GM12872 (cell line): ENCODE results near the gene PDZD7.

Experiments used
- TF ChIP-seq, protein P1 (sequence below): IDR thresholded peaks from 3 replicates; pipeline ENCODE4 v1.5.1; 2011; ENCODE audit warnings: low read depth, mild to moderate bottlenecking, low read length, moderate library complexity; ENCODE audit not compliant: insufficient read depth

The PDZD7 gene

DNA sequence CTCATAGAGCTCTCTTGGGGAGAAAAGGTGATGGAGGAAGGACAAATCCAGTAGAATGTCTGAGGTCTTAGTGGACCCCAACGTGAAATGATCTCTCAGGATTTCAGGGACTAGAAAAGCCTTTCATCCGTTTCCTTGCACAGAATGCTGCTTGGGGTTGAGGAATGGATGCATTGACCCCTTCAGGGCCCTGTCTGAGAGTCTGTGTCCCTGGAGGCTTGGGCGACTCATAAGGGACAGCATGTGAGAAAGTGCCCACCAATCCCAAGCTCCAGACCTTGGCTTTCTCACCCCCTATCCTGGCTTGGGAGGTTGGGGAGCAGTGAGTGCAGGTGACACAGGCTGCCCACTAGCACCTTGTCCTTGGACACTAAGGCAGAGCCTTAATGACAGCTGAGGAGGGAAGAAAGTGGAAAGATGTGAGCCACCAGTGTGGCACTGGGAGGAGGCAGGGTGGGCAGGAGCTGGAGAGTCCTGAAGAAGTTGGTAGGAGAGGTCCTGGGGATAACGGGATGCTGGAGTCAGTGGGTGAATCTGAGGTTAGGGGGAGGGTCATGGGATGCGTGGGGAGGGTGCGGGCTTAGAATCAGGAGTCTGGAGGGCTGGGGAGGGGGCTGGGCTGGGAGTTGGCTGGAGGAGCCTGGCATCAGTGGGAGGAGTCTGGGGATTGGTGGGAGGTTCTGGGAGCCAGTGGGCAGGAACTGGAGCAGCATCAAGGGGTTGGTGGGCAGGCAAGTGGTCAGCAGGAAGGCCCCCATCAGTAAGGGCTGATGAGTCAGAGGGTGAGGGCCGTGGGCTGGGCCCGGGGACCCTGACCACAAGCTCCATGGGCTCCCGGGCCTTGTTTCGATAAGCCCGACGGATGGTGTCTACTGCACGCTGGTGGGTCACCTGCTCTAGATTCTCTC is 22.8 kb downstream of the PDZD7 start:
- TF ChIP-seq, protein P1, sequence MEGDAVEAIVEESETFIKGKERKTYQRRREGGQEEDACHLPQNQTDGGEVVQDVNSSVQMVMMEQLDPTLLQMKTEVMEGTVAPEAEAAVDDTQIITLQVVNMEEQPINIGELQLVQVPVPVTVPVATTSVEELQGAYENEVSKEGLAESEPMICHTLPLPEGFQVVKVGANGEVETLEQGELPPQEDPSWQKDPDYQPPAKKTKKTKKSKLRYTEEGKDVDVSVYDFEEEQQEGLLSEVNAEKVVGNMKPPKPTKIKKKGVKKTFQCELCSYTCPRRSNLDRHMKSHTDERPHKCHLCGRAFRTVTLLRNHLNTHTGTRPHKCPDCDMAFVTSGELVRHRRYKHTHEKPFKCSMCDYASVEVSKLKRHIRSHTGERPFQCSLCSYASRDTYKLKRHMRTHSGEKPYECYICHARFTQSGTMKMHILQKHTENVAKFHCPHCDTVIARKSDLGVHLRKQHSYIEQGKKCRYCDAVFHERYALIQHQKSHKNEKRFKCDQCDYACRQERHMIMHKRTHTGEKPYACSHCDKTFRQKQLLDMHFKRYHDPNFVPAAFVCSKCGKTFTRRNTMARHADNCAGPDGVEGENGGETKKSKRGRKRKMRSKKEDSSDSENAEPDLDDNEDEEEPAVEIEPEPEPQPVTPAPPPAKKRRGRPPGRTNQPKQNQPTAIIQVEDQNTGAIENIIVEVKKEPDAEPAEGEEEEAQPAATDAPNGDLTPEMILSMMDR = no peak

DNA sequence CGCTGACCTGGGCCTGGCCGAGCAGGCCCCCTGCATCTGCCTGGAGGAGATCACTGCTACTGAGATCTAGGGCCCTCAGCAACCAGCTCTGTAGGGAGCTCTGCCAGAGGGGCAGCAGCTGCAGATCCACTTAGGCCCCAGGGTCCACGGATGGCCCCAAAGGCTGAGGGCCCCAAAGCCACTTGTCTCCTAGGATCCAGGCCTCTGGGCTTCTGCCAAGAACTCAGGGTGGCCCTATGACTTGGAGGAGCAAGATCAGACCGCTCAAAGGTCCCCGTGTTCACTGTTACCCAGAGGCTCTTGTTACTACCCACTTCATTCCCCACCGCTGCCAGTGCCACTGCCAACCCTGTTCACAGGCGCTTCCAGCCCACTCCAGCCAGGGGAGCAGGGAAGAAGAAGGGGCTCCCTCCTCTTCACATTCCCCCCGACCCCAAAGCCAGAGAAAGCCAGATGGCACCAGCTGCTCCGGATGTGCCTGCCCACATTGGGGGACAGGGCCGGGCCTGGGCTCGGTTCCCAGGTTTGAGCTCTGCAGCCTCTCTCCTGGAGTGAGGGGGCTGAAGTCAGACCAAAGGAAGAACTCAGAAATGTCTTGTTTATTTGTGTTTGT is 23.7 kb downstream of the PDZD7 start:
- TF ChIP-seq, protein P1 = no peak

DNA sequence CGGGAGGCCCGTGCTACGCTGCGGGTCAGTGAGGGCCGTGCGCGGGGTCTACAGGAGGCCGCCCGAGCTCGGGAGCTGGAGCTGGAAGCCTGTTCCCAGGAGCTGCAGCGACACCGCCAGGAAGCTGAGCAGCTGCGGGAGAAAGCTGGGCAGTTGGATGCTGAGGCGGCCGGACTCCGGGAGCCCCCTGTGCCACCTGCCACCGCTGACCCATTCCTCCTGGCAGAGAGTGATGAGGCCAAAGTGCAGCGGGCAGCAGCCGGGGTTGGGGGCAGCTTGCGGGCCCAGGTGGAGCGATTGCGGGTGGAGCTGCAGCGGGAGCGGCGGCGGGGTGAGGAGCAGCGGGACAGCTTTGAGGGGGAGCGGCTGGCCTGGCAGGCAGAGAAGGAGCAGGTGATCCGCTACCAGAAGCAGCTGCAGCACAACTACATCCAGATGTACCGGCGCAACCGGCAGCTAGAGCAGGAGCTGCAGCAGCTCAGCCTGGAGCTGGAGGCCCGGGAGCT is 24.3 kb downstream of the PDZD7 start:
- TF ChIP-seq, protein P1 = no peak

DNA sequence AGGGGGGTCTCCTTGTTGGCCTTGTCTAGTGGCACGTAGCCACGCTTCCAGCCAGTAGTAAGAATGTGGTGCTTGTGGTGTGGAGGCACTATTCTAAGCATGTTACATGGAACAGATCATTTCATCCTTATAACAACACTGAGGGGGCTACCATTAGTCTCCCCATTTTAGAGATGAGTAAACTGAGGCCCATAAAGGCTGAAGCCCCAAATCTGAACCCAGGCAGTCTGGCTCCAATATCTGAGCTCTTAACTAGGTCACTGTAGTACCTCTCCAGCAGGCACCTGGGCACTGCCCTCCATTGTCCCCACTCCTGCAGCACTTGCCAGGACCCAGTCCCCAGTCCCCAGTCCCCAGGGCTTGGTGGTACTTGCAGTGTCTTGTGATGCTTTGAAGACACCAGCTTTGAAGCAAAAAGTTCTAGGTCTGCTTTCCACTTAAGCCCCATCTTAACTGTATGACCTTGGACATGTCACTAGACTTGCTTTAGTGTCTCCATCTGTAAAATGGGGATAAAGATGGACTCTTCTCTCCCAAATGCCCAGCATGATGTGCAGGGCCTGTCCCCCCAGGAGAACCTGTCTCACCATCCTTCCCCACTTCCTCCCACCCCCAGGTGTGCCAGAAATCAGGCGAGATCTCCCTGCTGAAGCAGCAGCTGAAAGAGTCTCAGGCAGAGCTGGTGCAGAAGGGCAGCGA is 24.9 kb downstream of the PDZD7 start:
- TF ChIP-seq, protein P1 = no peak

DNA sequence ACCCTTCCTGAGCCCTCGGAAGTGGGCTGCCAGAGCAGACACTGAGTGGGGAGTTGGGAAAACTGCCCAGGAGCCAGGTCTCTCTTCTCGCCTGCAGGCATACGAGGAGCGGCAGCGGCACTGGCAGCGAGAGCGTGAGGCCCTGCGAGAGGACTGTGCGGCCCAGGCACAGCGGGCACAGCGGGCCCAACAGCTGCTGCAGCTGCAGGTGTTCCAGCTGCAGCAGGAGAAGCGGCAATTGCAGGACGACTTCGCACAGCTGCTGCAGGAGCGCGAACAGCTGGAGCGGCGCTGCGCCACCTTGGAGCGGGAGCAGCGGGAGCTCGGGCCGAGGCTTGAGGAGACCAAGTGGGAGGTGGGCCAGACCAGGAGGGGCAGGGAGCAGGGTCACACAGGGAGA is 25.6 kb downstream of the PDZD7 start:
- TF ChIP-seq, protein P1 = no peak

DNA sequence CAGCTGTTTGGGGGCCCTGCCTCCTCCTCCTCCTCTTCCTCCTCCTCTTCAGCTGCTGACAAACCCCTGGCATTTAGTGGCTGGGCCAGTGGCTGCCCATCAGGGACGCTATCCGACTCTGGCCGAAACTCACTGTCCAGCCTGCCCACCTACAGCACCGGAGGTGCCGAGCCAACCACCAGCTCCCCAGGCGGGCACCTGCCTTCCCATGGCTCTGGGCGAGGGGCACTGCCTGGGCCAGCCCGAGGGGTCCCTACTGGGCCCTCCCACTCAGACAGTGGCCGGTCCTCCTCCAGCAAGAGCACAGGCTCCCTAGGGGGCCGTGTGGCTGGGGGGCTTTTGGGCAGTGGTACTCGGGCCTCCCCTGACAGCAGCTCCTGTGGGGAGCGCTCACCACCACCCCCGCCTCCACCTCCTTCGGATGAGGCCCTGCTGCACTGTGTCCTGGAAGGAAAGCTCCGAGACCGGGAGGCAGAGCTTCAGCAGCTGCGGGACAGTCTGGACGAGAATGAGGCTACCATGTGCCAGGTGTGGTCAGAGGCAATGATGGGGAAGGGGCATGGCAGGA is 27.2 kb downstream of the PDZD7 start:
- TF ChIP-seq, protein P1 = no peak

DNA sequence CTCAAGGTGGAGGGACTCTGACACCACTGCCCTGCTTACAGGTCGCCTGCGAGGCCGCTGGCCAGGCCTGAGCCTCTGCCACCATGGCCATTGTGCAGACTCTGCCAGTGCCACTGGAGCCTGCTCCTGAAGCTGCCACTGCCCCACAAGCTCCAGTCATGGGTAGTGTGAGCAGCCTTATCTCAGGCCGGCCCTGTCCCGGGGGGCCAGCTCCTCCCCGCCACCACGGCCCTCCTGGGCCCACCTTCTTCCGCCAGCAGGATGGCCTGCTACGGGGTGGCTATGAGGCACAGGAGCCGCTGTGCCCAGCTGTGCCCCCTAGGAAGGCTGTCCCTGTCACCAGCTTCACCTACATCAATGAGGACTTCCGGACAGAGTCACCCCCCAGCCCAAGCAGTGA is 28.5 kb downstream of the PDZD7 start:
- TF ChIP-seq, protein P1 = no peak
